Ascending aorta (tissue), 2 donors: ENCODE results near the gene PPP5C. TPM values are rescaled to one million over a fixed set of nuclear protein-coding genes. Genes with fewer than 3 reads are reported as not detected.
"Not testable (repeated sequence)": the region's sequence is repeated elsewhere in the genome, so short reads cannot be mapped to it uniquely, and the experiment has no call there.

Experiments used
- DNase-seq, 2 donors: peaks; one replicate each; pipeline ENCODE4 v3.0.0-alpha.2; 2019; ENCODE audit warnings: low spot score in 2 of 2
- H3K27ac ChIP-seq, 2 donors: fragments of 200-600 bp; sonication (generic); one replicate each; pipeline ENCODE4 v1.5.1; 2016 to 2017; ENCODE audit warnings: mild to moderate bottlenecking in 1 of 2
- H3K27me3 ChIP-seq: fragments of 200-600 bp; sonication (generic); one replicate; pipeline ENCODE4 v1.5.1; 2017
- H3K36me3 ChIP-seq, 2 donors: fragments of 200-600 bp; sonication (generic); one replicate each; pipeline ENCODE4 v1.5.1; 2016
- H3K4me1 ChIP-seq, 2 donors: fragments of 200-600 bp; sonication (generic); one replicate each; pipeline ENCODE4 v1.5.1; 2016 to 2017; ENCODE audit warnings: mild to moderate bottlenecking in 1 of 2
- H3K4me3 ChIP-seq, 2 donors: fragments of 200-600 bp; sonication (generic); one replicate each; pipeline ENCODE4 v1.5.1; 2016 to 2017; ENCODE audit warnings: mild to moderate bottlenecking in 1 of 2
- H3K9me3 ChIP-seq, 2 donors: fragments of 200-600 bp; sonication (generic); one replicate each; pipeline ENCODE4 v1.5.1; 2016
- intact Hi-C: fragments of 100-400 bp; cut with DNase I; formaldehyde crosslinking; loops from one replicate; pipeline ENCODE4 v1.15.1; 2023
- total RNA-seq: library from RNA; depleted of rRNA; stranded (reverse); fragments of >200 nt; gene quantifications from one replicate; pipeline ENCODE4 v1.1.0, GENCODE V29; 2016
- TF ChIP-seq, protein P1 (sequence below), 3 experiments: fragments of 200-600 bp in 2 of 3; fragments of 450-650 bp in 1 of 3; sonication (generic) in 2 of 3; IDR thresholded peaks; one replicate each; pipeline ENCODE4 v1.5.1; 2016 to 2019; ENCODE audit warnings: antibody characterized with exemption in 3 of 3, mild to moderate bottlenecking in 1 of 3, moderate library complexity in 1 of 3

PPP5C gene
- total RNA-seq, 1 donor from 2014 or later = 96.1 TPM

DNA sequence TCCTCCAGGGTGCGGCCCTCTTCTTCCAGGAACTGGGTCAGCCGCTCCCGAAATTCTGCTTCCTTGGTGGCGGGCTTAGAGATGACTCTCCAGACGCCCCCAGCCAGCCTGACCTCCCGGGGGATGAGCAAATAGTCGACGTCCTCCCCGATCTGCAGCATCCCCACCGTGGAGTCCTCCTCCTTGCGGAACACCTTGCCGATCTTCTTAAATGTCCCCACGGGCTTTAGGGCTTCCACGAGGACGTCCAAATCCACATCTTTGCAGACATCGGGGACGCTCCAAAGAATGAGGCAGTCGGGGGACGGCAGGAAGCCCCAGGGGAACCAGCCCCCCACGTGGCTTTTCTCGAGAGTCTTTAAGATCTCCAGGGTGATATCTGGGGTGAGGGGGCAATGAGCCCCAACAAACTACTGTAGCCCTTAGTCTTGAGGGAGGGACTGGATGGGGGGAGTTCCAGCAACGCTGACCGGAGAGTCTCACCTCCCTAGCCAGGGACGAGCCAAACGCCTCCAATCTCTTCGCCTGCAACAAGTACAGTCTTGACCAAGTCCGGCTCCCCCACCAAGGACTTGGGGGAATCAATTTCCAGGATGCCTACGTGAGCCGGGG is 65.9 kb downstream of the PPP5C start:
- TF ChIP-seq, protein P1, sequence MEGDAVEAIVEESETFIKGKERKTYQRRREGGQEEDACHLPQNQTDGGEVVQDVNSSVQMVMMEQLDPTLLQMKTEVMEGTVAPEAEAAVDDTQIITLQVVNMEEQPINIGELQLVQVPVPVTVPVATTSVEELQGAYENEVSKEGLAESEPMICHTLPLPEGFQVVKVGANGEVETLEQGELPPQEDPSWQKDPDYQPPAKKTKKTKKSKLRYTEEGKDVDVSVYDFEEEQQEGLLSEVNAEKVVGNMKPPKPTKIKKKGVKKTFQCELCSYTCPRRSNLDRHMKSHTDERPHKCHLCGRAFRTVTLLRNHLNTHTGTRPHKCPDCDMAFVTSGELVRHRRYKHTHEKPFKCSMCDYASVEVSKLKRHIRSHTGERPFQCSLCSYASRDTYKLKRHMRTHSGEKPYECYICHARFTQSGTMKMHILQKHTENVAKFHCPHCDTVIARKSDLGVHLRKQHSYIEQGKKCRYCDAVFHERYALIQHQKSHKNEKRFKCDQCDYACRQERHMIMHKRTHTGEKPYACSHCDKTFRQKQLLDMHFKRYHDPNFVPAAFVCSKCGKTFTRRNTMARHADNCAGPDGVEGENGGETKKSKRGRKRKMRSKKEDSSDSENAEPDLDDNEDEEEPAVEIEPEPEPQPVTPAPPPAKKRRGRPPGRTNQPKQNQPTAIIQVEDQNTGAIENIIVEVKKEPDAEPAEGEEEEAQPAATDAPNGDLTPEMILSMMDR (IDR thresholded peaks at IDR 0.05) = no peak
- H3K27me3 ChIP-seq = no peaks in the 10 kb centered on the region
- no peak for DNase-seq
- no peaks in the 10 kb centered on the region for H3K36me3 ChIP-seq
- no peaks in the 10 kb centered on the region for H3K9me3 ChIP-seq
- peak overlapping the region; percentile 63 to 75 for H3K4me3 ChIP-seq
- intact Hi-C loops = loop anchor here (5.0 kb wide), 1 partner anchor 60 kb away; the partner anchor contains the start of gene PNMA8A
- peak overlapping the region; percentile 69 to 83 for H3K27ac ChIP-seq
- peaks cover 11 to 36% of the 10 kb centered on the region in 2 donors for H3K4me1 ChIP-seq

- TF ChIP-seq, protein P1 (IDR thresholded peaks at IDR 0.05) = no peak
- H3K4me1 ChIP-seq = peaks cover 11 to 34% of the 10 kb centered on the region in 2 donors
- intact Hi-C loops = loop anchor here (5.0 kb wide), 1 partner anchor 59 kb away; the partner anchor contains the start of gene PNMA8A
- H3K36me3 ChIP-seq = no peaks in the 10 kb centered on the region
- no peaks in the 10 kb centered on the region for H3K27me3 ChIP-seq
- peak within 1 kb of the TSS; percentile 69 to 83 for H3K27ac ChIP-seq
- peak within 1 kb of the TSS; percentile 63 to 75 for H3K4me3 ChIP-seq
- DNase-seq = peak in 1 of 2 donors; percentile 92
- H3K9me3 ChIP-seq = no peaks in the 10 kb centered on the region
These were observed 66.6 kb downstream of the PPP5C start, which contains the start of gene CCDC8 for GRCh38 chr19:46413262-46414031. TSS of gene CCDC8 (minus strand) at chr19:46413564. CDS start at chr19:46412810, 754 bp downstream.

DNA sequence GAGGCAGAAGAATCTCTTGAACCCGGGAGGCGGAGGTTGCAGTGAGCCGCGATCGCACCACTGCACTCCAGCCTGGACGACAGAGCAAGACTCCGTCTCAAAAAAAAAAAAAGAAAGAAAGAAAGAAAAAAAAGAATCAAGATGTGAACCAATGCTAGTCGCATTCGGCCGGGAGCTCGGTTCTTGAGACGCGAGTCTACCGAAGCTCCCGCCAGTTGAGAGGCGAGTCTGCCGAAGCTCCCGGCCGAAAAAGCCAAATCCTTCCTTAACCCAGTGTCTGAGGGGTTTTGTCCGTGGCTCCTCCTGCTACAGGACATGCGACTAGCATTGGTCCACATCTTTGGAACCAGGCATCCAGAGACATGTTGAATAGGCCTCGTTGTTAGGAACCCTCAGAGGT is 68.0 kb downstream of the PPP5C start:
- not testable (repeated sequence) for H3K36me3 ChIP-seq, H3K9me3 ChIP-seq, DNase-seq, H3K27me3 ChIP-seq, H3K27ac ChIP-seq, H3K4me3 ChIP-seq
- intact Hi-C loops = loop anchor here (5.0 kb wide), 1 partner anchor 57 kb away; the partner anchor contains the start of gene PNMA8A
- peaks cover 11 to 28% of the 10 kb centered on the region in 2 donors for H3K4me1 ChIP-seq

GRCh38 chr19:46415804-46416709 is 69.2 kb downstream of the PPP5C start:
- H3K36me3 ChIP-seq, H3K27me3 ChIP-seq, intact Hi-C loops, H3K9me3 ChIP-seq: not testable (repeated sequence)
- Histone ChIP-seq H3K4me3 (peak overlapping the region; percentile 37 to 61), H3K4me1 (peaks cover 4 to 17% of the 10 kb centered on the region in 2 donors), H3K27ac (peak overlapping the region; percentile 62 to 73)
- DNase-seq = peak in 1 of 2 donors; percentile 94

DNA sequence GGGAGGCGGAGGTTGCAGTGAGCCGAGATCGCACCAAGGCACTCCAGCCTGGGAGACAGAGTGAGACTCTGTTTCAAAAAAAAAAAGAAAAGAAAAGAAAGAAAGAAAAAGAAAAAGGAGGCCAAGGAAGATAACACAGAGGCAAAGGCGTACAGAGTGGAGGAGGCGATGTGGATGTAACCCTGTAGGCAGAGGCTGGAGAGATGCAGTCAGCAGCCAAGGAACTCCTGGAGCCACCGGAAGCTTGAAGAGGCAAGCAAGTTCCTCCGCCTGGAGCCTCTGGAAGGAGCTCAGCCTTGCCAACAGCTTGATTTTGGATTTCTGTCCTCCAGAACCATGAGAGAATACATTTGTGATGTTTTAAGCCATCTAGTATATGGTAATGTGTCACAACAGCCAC is 73.2 kb downstream of the PPP5C start:
- Histone ChIP-seq H3K4me3 (no peak overlapping the region), H3K9me3 (no peaks in the 10 kb centered on the region), H3K36me3 (no peaks in the 10 kb centered on the region), H3K27me3 (no peaks in the 10 kb centered on the region), H3K4me1 (peaks cover 4 to 10% of the 10 kb centered on the region in 2 donors), H3K27ac (peak overlapping the region in 1 of 2 donors; percentile 50)
- intact Hi-C loops = no loop called here
- TF ChIP-seq, protein P1 (IDR thresholded peaks at IDR 0.05) = no peak
- no peak for DNase-seq

DNA sequence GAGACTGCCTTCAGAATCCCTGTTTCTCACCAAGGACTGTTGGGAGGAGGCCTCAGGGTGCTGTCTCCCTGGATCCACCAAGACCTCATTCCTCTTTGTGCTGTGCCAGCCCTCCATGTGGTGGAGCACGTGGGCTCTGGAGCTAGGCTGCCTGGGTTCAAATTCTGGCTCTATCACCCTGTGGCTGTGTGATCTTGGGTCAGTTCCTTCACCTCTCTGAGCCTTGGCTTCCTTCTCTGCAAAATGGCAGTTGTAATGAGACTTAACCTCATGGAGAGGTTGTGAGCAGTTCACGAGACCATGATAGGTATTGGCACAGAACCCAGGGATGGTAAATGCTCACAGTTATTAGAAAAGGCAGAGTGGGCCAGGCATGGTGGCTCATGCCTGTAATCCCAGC is 75.5 kb downstream of the PPP5C start:
- Histone ChIP-seq H3K27me3 (no peaks in the 10 kb centered on the region), H3K4me3 (no peak overlapping the region), H3K4me1 (peaks cover 5% of the 10 kb centered on the region in 2 donors), H3K9me3 (no peaks in the 10 kb centered on the region), H3K36me3 (no peaks in the 10 kb centered on the region), H3K27ac (no peak overlapping the region)
- intact Hi-C loops = no loop called here
- TF ChIP-seq, protein P1 (IDR thresholded peaks at IDR 0.05) = no peak
- DNase-seq = no peak
